ENCODE data around the gene ZNF556.
A peak's percentile ranks its signal among the peaks of the same experiment; 100 is the strongest.

The ZNF556 gene

DNA sequence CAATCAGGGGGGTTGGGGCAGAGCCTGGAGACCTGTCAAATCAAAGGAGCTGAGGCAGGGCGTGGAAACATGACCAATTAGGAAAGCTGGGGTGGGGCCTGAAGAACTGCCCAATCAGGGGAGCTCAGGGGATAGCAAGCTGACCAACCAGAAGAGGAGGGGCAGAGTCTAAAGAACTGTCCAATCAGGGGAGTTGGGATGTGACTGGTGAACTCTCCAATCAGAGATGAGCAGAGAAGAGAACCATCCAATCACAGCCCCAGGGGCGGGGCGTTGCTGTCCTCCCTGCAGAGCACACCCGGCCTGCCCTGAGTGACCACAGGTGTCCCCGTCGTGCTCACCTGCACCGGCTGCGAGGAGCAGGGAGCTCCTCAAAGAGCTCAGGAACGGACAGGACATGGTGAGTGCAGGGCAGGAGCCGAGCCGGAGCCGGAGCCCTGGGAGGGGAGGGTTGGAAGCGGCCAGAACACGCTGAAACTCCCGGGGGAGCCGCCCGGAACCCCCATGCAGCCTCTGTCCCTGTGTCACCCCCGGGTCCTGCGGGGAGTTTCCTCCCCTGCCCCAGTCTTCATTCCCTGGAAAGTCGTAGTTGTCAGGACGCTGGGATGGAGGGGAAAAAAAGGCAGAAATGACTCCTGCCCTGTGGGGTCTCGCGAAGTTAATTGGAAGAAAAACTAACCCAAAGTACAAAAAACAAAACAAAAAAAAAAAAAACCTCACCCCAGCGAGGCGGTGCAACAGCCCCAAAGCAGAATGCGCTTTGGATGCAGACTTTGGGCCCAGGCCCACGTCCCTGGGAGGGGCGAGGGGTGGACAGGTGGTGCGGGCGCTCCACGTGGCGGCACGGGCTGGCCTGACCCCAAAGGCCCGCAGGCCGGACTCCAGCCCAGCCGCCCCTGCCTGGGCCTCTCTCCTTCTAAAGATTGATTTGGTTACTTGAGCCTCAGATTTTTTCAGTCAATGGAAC, at the start of gene ZNF556:
Gene ZNF556 (plus strand): TSS at position 311 of the 967 bp plus-strand sequence. CDS start 87 bp downstream, at position 398.
- DNase-seq (ENCODE audit: low read depth): no peak

GRCh38 chr19:2819540-2820111, 47.5 kb upstream of the ZNF556 start, which contains the start of gene ZNF554:
ZNF554 (plus strand) TSS chr19:2819868; CDS start chr19:2820072, 204 bp downstream.
- DNase-seq (ENCODE audit: low read depth): peak; percentile 97

- no peak for DNase-seq (ENCODE audit: low read depth)
Observed at GRCh38 chr19:2820112-2820702, 46.9 kb upstream of the ZNF556 start.

DNA sequence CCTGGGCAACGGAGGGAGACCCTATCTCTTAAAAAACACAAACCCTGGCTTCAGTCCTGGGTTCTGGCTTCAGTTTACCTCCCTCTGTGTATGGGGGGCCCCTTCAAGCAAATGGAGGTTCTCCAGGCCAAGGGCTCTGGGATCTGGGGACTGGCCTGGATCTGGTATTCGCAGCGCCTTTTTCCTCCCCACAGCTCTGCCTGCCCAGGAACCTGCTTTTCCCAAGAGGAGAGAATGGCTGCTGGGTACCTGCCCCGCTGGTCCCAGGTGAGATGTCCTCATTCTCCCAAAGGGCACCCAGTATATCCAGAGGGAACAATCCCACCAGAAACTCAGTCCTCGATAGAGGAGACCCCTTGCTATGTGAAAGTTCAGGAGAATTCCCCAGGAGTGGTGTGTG, 44.3 kb upstream of the ZNF556 start:
- no peak for DNase-seq (ENCODE audit: low read depth)

GRCh38 chr19:2823646-2824045, 43.5 kb upstream of the ZNF556 start:
- no peak for DNase-seq (ENCODE audit: low read depth)

DNA sequence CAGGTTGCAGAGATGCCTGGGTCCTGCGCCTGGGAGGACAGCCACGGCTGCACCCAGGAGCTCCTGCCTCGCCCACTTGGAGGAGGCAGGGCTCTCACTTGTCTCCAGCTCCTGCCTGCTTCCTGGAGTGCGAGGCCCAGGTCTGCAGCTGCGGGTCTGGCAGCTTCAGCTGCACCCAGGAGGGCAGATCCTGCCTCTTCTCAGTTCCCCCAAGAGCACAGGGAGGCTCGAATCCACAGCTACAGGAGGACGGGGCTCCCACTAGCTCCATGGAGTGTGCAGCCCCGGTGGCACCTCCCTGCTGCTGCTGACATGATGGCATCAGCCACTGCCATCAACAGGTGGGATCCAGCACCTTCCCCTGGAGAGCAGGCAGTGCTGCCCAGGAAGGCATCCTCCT, 43.0 kb upstream of the ZNF556 start:
- DNase-seq (ENCODE audit: low read depth): no peak

GRCh38 chr19:2827022-2827421, 40.1 kb upstream of the ZNF556 start:
- no peak for DNase-seq (ENCODE audit: low read depth)

DNA sequence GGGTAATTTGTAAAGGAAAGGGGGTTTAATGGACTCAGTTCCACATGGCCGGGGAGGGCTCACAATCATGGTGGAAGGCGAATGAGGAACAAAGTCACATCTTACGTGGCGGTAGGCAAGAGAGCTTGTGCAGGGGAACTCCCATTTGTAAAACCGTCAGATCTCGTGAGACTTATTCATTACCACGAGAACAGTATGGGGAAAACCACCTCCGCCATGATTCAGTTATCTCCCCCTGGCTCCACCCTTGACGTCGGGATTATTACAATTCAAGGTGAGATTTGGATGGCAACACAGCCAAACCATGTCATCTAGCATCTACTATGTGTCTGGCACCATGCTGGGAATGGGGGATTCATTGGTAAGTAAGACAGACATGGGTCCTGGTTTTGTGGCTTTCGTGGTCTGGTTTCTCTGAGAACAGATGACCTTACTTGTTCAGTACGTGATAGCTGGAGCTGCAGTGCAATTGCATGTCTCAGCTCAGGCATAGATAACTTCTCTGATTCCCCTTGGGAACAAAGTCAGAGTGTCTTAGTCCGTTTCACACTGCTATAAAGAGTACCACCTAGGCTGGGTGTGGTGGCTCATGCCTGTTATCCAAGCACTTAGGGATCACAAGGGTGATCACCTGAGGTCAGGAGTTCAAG, 39.2 kb upstream of the ZNF556 start:
- DNase-seq (ENCODE audit: low read depth): no peak

DNA sequence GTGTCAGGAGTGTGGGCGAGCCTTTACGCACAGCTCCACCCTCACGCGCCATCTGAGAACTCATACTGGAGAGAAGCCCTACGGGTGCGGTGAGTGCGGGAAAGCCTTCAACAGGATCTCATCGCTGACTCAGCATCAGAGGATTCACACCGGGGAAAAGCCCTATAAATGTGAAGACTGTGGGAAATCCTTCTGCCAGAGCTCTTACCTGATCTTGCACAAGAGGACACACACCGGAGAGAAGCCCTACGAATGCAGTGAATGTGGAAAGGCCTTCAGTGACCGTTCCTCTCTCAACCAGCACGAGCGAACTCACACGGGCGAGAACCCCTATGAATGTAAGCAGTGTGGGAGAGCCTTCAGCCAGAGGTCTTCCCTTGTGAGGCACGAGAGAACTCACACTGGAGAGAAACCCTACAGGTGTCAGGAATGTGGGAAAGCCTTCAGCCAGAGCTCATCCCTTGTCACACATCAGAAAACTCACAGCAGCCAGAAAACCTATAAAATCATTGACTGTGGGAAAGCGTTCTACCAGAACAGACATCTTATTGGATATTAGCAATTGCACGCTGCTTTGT, 32.8 kb upstream of the ZNF556 start:
- DNase-seq (ENCODE audit: low read depth): no peak

DNA sequence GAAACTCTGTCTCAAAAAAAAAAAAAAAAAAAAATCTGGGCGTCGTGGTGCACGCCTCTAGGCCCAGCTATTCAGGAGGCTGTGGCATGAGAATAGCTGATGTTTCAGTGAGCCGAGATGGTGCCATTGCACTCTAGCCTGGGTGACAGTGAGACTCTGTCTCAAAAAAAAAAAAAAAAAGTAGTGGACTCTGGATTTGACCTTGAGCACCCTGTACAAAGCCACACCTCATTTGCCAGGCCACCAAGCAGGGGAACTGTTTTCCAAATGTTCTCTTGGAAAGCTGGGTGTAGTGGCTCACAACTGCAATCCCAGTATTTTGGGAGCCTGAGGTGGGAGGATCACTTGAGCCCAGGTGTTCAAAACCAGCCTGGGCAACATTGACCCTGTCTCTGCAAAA, 29.7 kb upstream of the ZNF556 start:
- no peak for DNase-seq (ENCODE audit: low read depth)

DNA sequence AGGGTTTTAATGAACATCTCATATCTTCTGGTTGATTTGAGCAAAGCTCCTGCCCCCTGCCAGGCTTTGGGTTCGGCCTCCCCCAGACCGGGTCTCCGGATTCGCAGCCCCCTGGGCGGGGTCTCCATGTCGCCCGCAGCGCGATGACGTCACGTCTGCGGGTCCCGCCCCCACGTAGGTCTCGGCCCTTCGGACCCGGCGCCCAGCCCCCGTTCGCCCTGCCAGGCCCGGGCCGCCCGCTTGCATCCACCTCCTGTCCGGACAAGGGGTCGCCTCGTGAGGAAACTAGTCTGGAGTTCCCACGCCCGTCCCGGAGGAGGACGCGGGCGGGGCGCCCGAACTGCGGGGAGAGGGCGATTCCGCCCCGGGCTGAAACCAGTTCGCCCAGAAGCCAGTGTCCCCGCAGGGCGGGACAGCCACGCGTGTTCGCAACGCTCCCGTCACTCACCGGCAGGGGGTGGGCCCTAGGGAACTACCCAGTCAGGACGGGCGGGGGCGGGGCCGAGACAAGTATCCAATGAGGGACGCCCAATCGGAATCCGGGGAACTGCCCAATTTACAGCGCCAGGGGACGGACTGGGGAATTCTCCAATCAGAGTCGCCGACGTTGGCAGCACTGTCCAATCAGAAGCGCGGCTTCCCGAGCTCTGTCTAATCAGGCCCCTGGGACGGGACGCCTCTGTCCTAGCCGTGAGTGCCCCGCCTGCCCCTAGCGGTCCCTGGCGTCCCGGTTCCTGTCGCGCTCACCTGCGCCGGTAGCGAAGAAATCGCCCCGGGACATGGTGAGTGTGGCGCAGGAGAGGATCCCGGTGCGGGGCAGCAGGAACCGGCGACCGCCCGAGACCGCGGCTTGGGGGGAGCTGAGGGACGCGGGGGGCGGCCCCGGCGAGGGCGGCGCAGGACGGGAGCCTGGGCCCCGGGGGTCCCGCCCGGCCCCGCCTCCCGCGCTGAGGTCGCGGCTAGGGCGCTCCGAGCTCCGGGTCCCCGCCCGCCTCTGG, 26.0 kb upstream of the ZNF556 start, which contains the start of gene ZNF555:
Gene ZNF555 (plus strand): TSS at position 682 of the 998 bp plus-strand sequence. CDS start 98 bp downstream, at position 780.
- DNase-seq (ENCODE audit: low read depth): peak; percentile 97

GRCh38 chr19:2841855-2842574, 25.1 kb upstream of the ZNF556 start:
- DNase-seq (ENCODE audit: low read depth): no peak

GRCh38 chr19:2845107-2845506, 22.0 kb upstream of the ZNF556 start:
- DNase-seq (ENCODE audit: low read depth): no peak

DNA sequence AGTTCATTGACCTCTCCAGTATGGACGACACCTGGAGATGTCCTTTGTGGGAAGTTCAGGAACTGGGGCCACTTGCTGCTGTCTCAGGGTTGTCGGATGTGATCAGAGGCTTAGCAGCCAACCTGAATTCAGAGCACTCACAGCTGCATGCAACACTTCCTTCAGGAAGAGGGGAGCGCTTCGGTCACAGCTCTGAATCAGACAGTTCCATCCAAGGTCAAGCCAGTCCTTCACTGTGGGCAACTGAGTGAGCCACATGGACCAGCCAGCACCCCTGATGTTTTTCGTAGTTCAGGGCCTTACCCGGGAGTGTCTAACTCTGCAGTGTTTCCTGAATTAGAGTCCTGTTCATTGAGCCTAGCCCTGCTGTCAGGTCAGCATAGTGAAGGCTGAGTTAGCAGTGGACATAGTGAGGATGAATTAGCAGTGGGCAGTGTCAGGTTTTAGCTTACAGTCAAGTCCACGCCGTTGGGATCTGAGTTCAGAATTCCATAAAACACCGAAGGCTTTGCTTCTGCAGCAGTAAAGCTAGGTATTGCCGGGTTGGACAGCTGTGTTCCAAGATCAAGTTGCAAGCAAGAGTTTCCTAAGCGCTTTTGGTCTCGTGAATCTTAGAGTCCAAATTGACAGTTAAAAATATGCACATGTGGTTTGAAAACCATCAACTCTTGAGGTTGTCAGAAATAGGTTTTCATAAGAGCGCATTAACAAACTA, 20.8 kb upstream of the ZNF556 start:
- no peak for DNase-seq (ENCODE audit: low read depth)

DNA sequence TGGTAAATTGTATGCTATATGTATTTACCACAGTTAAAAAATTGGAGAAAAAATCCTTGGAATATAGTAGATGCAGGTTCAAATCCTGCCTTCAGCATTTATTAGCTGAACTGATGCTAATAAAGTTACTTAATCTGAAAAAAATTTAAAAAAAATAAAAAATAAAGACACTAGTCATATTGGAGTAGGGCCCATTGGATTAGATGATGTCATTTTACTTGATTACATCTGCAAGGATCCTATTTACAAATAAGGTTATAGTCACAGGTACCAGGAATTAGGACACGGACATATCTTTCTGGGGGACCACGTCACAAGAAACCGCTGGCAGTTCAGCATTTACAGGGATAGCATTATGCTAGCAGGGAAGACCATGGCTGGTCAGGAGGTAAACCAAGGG, 19.6 kb upstream of the ZNF556 start:
- DNase-seq (ENCODE audit: low read depth): no peak

DNA sequence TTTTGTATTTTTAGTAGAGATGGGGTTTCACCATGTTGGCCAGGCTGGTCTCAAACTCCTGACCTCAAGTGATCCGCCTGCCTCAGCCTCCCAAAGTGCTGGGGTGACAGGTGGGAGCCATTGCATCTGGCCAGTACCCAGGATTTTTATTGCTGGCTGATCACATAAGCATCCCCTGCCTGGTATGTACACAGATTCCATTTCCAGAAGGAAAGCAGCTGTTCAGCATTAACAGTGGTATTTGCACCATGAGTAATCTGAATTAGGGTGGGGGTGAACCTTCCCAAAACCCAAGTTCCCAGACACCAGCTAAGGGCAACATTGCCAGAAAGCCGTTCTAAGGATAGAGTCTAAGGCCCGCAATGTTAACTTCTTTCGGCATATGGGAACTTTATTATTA, 18.5 kb upstream of the ZNF556 start:
- no peak for DNase-seq (ENCODE audit: low read depth)

- DNase-seq (ENCODE audit: low read depth): no peak
Observed at GRCh38 chr19:2850256-2850925, 16.7 kb upstream of the ZNF556 start.

- no peak for DNase-seq (ENCODE audit: low read depth)
Observed at GRCh38 chr19:2852598-2852997, 14.5 kb upstream of the ZNF556 start.

All from stimulated activated CD8-positive, alpha-beta memory T cell treated with anti-CD3 and anti-CD28 coated beads, Interleukin-15, amount 100 ng/mL, for 1 hour (primary cell).